K562 (cell line): ENCODE data around the gene SPATA24. TPM values are rescaled to one million over a fixed set of nuclear protein-coding genes. Genes with fewer than 3 reads are reported as not detected.

Experiments
- ATAC-seq: fragments of 200-7000 bp; cut with Tn5 transposase; 3 replicates; pipeline ENCODE4 v1.9.1; 2020; ENCODE audit warnings: moderate library complexity
- BruUV-seq: library from RNA; stranded (reverse); fragments of 400-500 nt; replicated peaks from 2 replicates; lab custom pipeline; 2021; lab: Mats Ljungman, UMichigan
- CTCF ChIA-PET: fragments of 300-600 bp; formaldehyde crosslinking; extraction: SDS; loops from one replicate; lab custom pipeline; 2021; ENCODE audit warnings: low intra/inter-chr PET ratio; lab: Yijun Ruan, JAX
- POLR2A ChIA-PET: fragments of 300-600, 350-650 bp; sonication (Branson Sonifier 250); formaldehyde crosslinking; extraction: SDS; loops from one replicate; lab custom pipeline; 2021; ENCODE audit warnings: antibody characterized with exemption, inconsistent platforms; lab: Yijun Ruan, JAX
- DNase-seq, 4 experiments: peaks; one replicate each; pipeline versions ENCODE4 v3.0.0 to v3.0.0-alpha.2; 2011 to 2018; ENCODE audit warnings: low spot score in 3 of 4, mixed read lengths in 3 of 4; ENCODE audit errors: extremely low read depth in 1 of 4
- FAIRE-seq: peaks from 2 replicates; lab custom pipeline; 2011; peaks lifted over from hg19 to GRCh38; lab: Jason Lieb, UNC
- H2AFZ ChIP-seq: 2 replicates; pipeline ENCODE4 v1.6.0; 2011; ENCODE audit warnings: low read depth, low read length, control low read depth, inconsistent platforms
- H3K27ac ChIP-seq: fragments of 200-600 bp; 3 replicates; pipeline ENCODE4 v1.8.0; 2011; ENCODE audit warnings: low read depth, mild to moderate bottlenecking, control low read depth, inconsistent platforms, low read length, moderate library complexity, mixed read lengths; ENCODE audit errors: extremely low read depth
- H3K27me3 ChIP-seq, 2 experiments: fragments of 300-600 bp in 1 of 2; 2 replicates in 1 of 2; 3 replicates in 1 of 2; pipeline versions ENCODE4 v1.6.0 to v1.8.0; 2011; ENCODE audit warnings: inconsistent platforms in 2 of 2, low read length in 2 of 2, mild to moderate bottlenecking in 1 of 2, mixed read lengths in 1 of 2, moderate library complexity in 1 of 2; ENCODE audit not compliant: control insufficient read depth in 2 of 2, insufficient read depth in 2 of 2
- H3K36me3 ChIP-seq: fragments of 300-600 bp; 3 replicates; pipeline ENCODE4 v1.8.0; 2011; ENCODE audit warnings: mild to moderate bottlenecking, low read length, inconsistent platforms; ENCODE audit not compliant: control insufficient read depth, insufficient read depth
- H3K4me1 ChIP-seq, 2 experiments: fragments of 200-600 bp in 1 of 2; replicated peaks in 1 of 2; 2 replicates in 1 of 2; 3 replicates in 1 of 2; pipeline versions ENCODE4 v1.5.1 to v1.8.0; 2011; ENCODE audit warnings: inconsistent platforms in 2 of 2, low read length in 2 of 2, mild to moderate bottlenecking in 1 of 2, mixed read lengths in 1 of 2, moderate library complexity in 1 of 2; ENCODE audit not compliant: control insufficient read depth in 2 of 2, insufficient read depth in 2 of 2
- H3K4me2 ChIP-seq: 2 replicates; pipeline ENCODE4 v1.6.1; 2011; ENCODE audit warnings: low read length, control low read depth, inconsistent platforms, mixed read lengths; ENCODE audit not compliant: insufficient read depth
- H3K4me3 ChIP-seq: fragments of 200-600 bp; sonication (generic), shearing (Covaris generic); 2 replicates; pipeline ENCODE4 v1.5.1; 2016; ENCODE audit warnings: control low read depth, inconsistent platforms
- H3K79me2 ChIP-seq: fragments of 200-600 bp; 3 replicates; pipeline ENCODE4 v1.8.0; 2011; ENCODE audit warnings: low read length, inconsistent platforms; ENCODE audit not compliant: control insufficient read depth, insufficient read depth
- H3K9ac ChIP-seq, 2 experiments: 2 replicates each; pipeline versions ENCODE4 v1.6.0 to v1.6.1; 2011; ENCODE audit warnings: low read depth in 2 of 2, low read length in 2 of 2, control low read depth in 1 of 2, inconsistent platforms in 1 of 2, mild to moderate bottlenecking in 1 of 2, mixed read lengths in 1 of 2; ENCODE audit not compliant: insufficient read depth in 1 of 2
- H3K9me1 ChIP-seq: one replicate; pipeline ENCODE4 v1.6.0; 2011; ENCODE audit warnings: inconsistent platforms, mild to moderate bottlenecking, low read length, moderate library complexity; ENCODE audit not compliant: control insufficient read depth, insufficient read depth
- H3K9me3 ChIP-seq: replicated peaks from 2 replicates; pipeline ENCODE4 v1.5.1; 2011; ENCODE audit warnings: low read depth, low read length, inconsistent platforms; ENCODE audit not compliant: control insufficient read depth, insufficient read depth
- H4K20me1 ChIP-seq: replicated peaks from 2 replicates; pipeline ENCODE4 v1.6.1; 2011; ENCODE audit warnings: low read length, inconsistent platforms, mixed read lengths; ENCODE audit not compliant: control insufficient read depth, insufficient read depth
- FUS ChIP-seq: fragments of 200-400 bp; formaldehyde crosslinking; optimal IDR thresholded peaks from 2 replicates; pipeline ENCODE3; 2017; ENCODE audit warnings: low read depth, low read length
- ILF3 ChIP-seq: fragments of 450-650 bp; IDR thresholded peaks from 2 replicates; pipeline ENCODE4 v1.6.1; 2018; ENCODE audit warnings: antibody characterized with exemption, mild to moderate bottlenecking, moderate library complexity, borderline replicate concordance
- MEF2D ChIP-seq: conservative IDR thresholded peaks from 2 replicates; pipeline ENCODE4 v1.6.1; 2016; ENCODE audit warnings: low read depth, missing genetic modification characterization, missing compliant biosample characterization
- MTA1 ChIP-seq: fragments of 450-650 bp; IDR thresholded peaks from 2 replicates; pipeline ENCODE4 v1.6.1; 2017; ENCODE audit warnings: borderline replicate concordance
- POLR3G ChIP-seq: IDR thresholded peaks from 2 replicates; pipeline ENCODE4 v1.6.1; 2011; ENCODE audit not compliant: insufficient read length, insufficient replicate concordance; ENCODE audit errors: extremely low read depth
- RUNX1 ChIP-seq: sonication (generic); IDR thresholded peaks from 2 replicates; pipeline ENCODE4 v1.6.1; 2016; ENCODE audit warnings: antibody characterized with exemption, low read depth
- SAP30 ChIP-seq: fragments of 200-600 bp; sonication (generic); IDR thresholded peaks from 2 replicates; pipeline ENCODE4 v1.6.1; 2012; ENCODE audit warnings: borderline replicate concordance, low read depth, mild to moderate bottlenecking, moderate library complexity, low read length, control low read depth, inconsistent platforms; ENCODE audit not compliant: insufficient read depth, poor library complexity, severe bottlenecking
- SNRNP70 ChIP-seq: fragments of 200-400 bp; formaldehyde crosslinking; optimal IDR thresholded peaks from 2 replicates; pipeline ENCODE3; 2017; ENCODE audit warnings: low read depth, low read length
- STAG1 ChIP-seq: sonication (generic); formaldehyde crosslinking; IDR thresholded peaks from 2 replicates; pipeline ENCODE4 v1.5.0; 2020; ENCODE audit warnings: missing genetic modification reagents, borderline replicate concordance
- TBL1XR1 ChIP-seq, 2 experiments: IDR thresholded peaks; 2 replicates each; pipeline ENCODE4 v1.6.1; 2012; ENCODE audit warnings: improper control_type of control experiment in 2 of 2, low read length in 2 of 2, mild to moderate bottlenecking in 1 of 2
- TSC22D4 ChIP-seq: fragments of 450-650 bp; IDR thresholded peaks from 2 replicates; pipeline ENCODE4 v1.6.1; 2016; ENCODE audit warnings: missing genetic modification characterization, missing biosample characterization, control low read depth
- ZNF217 ChIP-seq: sonication (generic); formaldehyde crosslinking; IDR thresholded peaks from 2 replicates; pipeline ENCODE4 v1.8.0; 2022; ENCODE audit warnings: mild to moderate bottlenecking, missing genetic modification reagents
- ZNF766 ChIP-seq: fragments of 200-800 bp; sonication (Bioruptor generic); conservative IDR thresholded peaks from 2 replicates; pipeline ENCODE4 v1.6.1; 2016; ENCODE audit warnings: missing genetic modification characterization, missing compliant biosample characterization
- WGBS: fragments of 100-300 bp; shearing (Covaris generic); methylation state at CpG from one replicate; pipeline ENCODE4 v1.1.6; 2016; ENCODE audit warnings: low coverage, mixed read lengths; ENCODE audit not compliant: insufficient coverage; ENCODE audit errors: missing lambda C conversion rate; 5-methylcytosine and 5-hydroxymethylcytosine counted together
- in situ Hi-C: fragments of 300-500 bp; cut with MboI; formaldehyde crosslinking; loops from 4 replicates; pipeline ENCODE4 v1.15.0; 2018; ENCODE audit warnings: inconsistent platforms, mixed read lengths
- intact Hi-C: fragments of 100-400 bp; cut with micrococcal nuclease; formaldehyde crosslinking; loops from 2 replicates; pipeline ENCODE4 v1.14.2; 2022
- polyA plus RNA-seq, 8 experiments: library from polyadenylated mRNA; depleted of rRNA in 4 of 8; stranded (reverse) in 5 of 8; unstranded in 3 of 8; fragments of >200 nt; fragmentation: Nextera tagmentation in 2 of 8; fragmentation: Illumina TruSeq in 1 of 8; extraction: Ambion mirVana in 2 of 8; extraction: Trizol in 1 of 8; gene quantifications; 2 replicates each; pipeline versions ENCODE4 v1.2.1 to v1.2.3, GENCODE V29; 2011 to 2014; ENCODE audit warnings: inconsistent platforms in 1 of 8, missing spikeins in 1 of 8
- total RNA-seq, 7 experiments: library from RNA; depleted of rRNA in 6 of 7; stranded (reverse); fragments of >200 nt in 6 of 7; fragmentation: Illumina TruSeq in 2 of 7; extraction: Trizol in 2 of 7; gene quantifications; 2 replicates each; pipeline versions ENCODE4 v1.2.1 to v1.2.3, GENCODE V29; 2011 to 2021; ENCODE audit warnings: low replicate concordance in 1 of 7
- TF ChIP-seq, protein P1 (sequence below): fragments of 250-450 bp; sonication (Bioruptor Pico); IDR thresholded peaks from 2 replicates; pipeline ENCODE4 v1.5.1; 2021; ENCODE audit warnings: mild to moderate bottlenecking
- TF ChIP-seq, protein P2 (sequence below): fragments of 200-800 bp; sonication (Bioruptor generic); IDR thresholded peaks from 2 replicates; pipeline ENCODE4 v1.6.1; 2017; ENCODE audit warnings: missing genetic modification characterization, missing compliant biosample characterization
- TF ChIP-seq, protein P3 (sequence below): fragments of 450-650 bp; IDR thresholded peaks from 2 replicates; pipeline ENCODE4 v1.6.1; 2017; ENCODE audit warnings: antibody characterized with exemption
- TF ChIP-seq, protein P4 (sequence below), 2 experiments: fragments of 450-650 bp; IDR thresholded peaks; 2 replicates each; pipeline ENCODE4 v1.6.1; 2016

The SPATA24 gene
- total and polyA plus RNA-seq, 9 of the 15 experiments (the other 6 are each of a cell fraction or from before 2014, with no cell fraction given), result 4.1 to 12.6 (median 8.0) TPM

DNA sequence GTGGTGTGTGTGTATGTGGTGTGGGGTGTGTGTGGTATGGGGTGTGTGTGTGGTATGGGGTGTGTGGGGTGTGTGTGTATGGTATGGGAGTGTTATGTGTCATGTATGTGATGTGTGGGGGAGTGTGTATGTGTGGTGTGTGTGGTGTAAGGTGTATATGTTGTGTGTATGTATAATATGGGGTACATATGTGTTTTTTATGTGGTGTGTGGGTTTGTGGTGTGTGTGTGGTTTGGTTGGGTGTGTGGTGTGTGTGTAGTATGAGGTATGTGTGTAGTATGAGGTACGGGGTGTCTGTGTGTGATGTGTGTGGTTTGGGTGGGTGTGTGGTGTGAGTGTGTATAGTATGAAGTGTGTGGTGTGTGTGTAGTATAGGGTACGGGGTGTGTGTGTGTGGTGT is 47.3 kb upstream of the SPATA24 start:
- in situ Hi-C loops (no loop called here), intact Hi-C loops (no loop called here)
- H3K9ac ChIP-seq, result no peak overlapping the region
- no TSS peak for BruUV-seq
- peaks cover 4% of the 10 kb centered on the region for H3K9me1 ChIP-seq
- no peak overlapping the region for H3K27ac ChIP-seq
- DNase-seq (no peak), FAIRE-seq (no peak), ATAC-seq (no peak)
- no peaks in the 10 kb centered on the region for H4K20me1 ChIP-seq
- ChIA-PET POLR2A (interaction anchor here (0.6 kb wide), 1 partner anchor 654 kb away, joined by 4 read pairs; no protein-coding TSS in a partner anchor), CTCF (no interaction called here)
- H3K4me2 ChIP-seq, result no peak overlapping the region
- H3K9me3 ChIP-seq, result no peaks in the 10 kb centered on the region
- no peak overlapping the region for H2AFZ ChIP-seq
- H3K79me2 ChIP-seq, result no peaks in the 10 kb centered on the region
- WGBS, result 63% methylated on average over 1 of the region's 2 CpGs
- H3K27me3 ChIP-seq, result no peaks in the 10 kb centered on the region
- H3K36me3 ChIP-seq, result no peaks in the 10 kb centered on the region
- peaks cover 9 to 11% of the 10 kb centered on the region in 2 experiments; a peak in 4 of 5 replicates for H3K4me1 ChIP-seq
- H3K4me3 ChIP-seq, result no peak overlapping the region
- TF ChIP-seq SAP30 (no peak), SNRNP70 (no peak), ZNF766 (no peak), TSC22D4 (tag) (0 out of 2 replicates have a peak, but pooled peaks have one; percentile 78), MEF2D (tag) (no peak), ZNF217 (CRISPR knock-in tag) (no peak), RUNX1 (no peak), POLR3G (no peak), MTA1 (no peak), STAG1 (CRISPR knock-in tag) (no peak), TBL1XR1 (IDR thresholded peaks at IDR 0.05; ENCODE audit: low read length in 2 of 2) (no peak), ILF3 (no peak), FUS (no peak)
- TF ChIP-seq, protein P1, sequence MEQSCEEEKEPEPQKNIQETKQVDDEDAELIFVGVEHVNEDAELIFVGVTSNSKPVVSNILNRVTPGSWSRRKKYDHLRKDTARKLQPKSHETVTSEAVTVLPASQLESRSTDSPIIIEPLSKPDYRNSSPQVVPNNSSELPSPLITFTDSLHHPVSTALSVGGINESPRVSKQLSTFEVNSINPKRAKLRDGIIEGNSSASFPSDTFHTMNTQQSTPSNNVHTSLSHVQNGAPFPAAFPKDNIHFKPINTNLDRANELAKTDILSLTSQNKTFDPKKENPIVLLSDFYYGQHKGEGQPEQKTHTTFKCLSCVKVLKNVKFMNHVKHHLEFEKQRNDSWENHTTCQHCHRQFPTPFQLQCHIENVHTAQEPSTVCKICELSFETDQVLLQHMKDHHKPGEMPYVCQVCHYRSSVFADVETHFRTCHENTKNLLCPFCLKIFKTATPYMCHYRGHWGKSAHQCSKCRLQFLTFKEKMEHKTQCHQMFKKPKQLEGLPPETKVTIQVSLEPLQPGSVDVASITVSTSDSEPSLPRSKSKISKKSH, result no peak
- TF ChIP-seq, protein P2, sequence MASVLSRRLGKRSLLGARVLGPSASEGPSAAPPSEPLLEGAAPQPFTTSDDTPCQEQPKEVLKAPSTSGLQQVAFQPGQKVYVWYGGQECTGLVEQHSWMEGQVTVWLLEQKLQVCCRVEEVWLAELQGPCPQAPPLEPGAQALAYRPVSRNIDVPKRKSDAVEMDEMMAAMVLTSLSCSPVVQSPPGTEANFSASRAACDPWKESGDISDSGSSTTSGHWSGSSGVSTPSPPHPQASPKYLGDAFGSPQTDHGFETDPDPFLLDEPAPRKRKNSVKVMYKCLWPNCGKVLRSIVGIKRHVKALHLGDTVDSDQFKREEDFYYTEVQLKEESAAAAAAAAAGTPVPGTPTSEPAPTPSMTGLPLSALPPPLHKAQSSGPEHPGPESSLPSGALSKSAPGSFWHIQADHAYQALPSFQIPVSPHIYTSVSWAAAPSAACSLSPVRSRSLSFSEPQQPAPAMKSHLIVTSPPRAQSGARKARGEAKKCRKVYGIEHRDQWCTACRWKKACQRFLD, result no peak
- TF ChIP-seq, protein P3, sequence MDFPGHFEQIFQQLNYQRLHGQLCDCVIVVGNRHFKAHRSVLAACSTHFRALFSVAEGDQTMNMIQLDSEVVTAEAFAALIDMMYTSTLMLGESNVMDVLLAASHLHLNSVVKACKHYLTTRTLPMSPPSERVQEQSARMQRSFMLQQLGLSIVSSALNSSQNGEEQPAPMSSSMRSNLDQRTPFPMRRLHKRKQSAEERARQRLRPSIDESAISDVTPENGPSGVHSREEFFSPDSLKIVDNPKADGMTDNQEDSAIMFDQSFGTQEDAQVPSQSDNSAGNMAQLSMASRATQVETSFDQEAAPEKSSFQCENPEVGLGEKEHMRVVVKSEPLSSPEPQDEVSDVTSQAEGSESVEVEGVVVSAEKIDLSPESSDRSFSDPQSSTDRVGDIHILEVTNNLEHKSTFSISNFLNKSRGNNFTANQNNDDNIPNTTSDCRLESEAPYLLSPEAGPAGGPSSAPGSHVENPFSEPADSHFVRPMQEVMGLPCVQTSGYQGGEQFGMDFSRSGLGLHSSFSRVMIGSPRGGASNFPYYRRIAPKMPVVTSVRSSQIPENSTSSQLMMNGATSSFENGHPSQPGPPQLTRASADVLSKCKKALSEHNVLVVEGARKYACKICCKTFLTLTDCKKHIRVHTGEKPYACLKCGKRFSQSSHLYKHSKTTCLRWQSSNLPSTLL, result 0 out of 2 replicates have a peak, but pooled peaks have one; percentile 29
- TF ChIP-seq, protein P4, sequence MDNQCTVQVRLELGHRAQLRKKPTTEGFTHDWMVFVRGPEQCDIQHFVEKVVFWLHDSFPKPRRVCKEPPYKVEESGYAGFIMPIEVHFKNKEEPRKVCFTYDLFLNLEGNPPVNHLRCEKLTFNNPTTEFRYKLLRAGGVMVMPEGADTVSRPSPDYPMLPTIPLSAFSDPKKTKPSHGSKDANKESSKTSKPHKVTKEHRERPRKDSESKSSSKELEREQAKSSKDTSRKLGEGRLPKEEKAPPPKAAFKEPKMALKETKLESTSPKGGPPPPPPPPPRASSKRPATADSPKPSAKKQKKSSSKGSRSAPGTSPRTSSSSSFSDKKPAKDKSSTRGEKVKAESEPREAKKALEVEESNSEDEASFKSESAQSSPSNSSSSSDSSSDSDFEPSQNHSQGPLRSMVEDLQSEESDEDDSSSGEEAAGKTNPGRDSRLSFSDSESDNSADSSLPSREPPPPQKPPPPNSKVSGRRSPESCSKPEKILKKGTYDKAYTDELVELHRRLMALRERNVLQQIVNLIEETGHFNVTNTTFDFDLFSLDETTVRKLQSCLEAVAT (IDR thresholded peaks at IDR 0.05), result 0 out of 4 replicates have a peak, but pooled peaks of 1 of the 2 experiments have one; percentile 18
